Stimulated activated CD8-positive, alpha-beta memory T cell treated with anti-CD3 and anti-CD28 coated beads, Interleukin-2, amount 100 ng/mL, for 48 hours (primary cell): ENCODE data around the gene FOXE3.

ENCODE experiments used
- DNase-seq, 2 donors: peaks; one replicate each; pipeline ENCODE4 v3.0.0-alpha.2; 2020; ENCODE audit warnings: low read depth in 2 of 2

FOXE3 gene

DNA sequence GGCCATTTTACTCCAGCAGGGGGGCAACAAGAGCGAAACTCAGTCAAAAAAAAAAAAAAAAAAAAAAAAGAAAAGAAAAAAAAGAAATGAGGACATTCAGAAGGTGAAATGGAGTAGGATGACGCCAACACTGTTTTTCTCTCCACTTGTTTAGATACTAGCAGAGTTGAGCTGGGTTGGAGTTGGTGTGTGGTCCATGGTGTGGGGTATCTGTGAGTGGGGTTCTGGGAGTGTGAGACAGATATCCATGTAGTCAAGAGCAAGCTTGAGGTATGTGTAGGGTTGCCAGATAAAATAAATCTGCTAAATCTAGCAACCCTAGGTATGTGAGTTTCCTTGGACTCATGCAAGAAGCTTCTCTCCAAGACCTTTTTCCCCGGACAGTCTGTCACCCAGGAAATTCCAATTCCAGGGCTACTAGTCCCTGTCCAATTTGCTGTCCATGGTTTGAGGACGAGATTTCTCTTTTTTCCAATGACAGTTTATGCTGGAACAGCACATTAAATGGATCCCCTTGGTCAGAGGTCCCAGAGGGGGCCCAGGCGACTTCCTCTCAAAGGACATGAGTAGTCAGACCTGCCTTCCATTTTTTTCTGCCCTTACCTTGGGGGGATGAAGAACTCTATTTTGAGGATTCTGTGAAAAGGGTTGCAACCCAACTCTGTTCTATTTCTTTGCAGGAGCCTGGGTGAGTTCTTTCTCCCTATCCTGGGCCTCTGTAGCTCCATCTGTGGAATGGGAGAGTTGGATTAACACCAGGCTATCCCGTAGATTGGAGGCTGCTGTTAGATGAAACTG is 19.6 kb downstream of the FOXE3 start:
- DNase-seq = no peak

DNA sequence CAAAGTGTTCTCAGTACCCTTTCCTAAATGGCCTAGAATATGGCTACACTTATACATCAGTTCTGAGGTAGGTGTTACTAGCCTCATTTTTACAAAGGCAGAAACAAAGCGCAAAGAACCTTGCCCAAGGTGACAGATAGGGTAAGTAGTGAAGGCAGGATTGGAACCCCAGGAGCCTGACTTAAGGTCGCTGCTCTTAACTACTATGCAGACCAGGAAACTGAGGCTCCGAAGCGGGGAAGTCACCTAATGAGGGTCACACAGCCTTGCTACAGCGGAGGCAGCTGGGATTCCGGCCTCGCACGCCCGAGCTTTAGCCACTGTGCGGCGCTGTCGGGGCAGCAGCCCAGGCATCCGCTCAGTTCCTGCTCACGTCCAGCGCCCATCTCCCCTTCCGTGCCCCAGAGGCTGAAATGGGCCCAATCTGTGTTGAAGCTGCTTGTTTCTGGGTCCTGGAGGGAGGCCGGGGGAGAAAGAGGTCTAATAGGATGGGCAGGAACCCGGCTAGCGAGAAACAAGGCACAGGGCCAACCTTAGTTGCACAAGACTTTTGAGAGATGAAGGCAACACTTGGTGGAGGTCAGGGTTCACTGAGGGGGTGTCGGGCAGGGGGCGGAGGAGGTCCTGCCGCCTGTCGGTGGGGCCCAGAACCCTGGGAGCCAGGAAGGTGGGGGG is 20.4 kb downstream of the FOXE3 start:
- peak; percentile 74 to 77 for DNase-seq

GRCh38 chr1:47436979-47437446 is 20.9 kb downstream of the FOXE3 start:
- no peak for DNase-seq

DNA sequence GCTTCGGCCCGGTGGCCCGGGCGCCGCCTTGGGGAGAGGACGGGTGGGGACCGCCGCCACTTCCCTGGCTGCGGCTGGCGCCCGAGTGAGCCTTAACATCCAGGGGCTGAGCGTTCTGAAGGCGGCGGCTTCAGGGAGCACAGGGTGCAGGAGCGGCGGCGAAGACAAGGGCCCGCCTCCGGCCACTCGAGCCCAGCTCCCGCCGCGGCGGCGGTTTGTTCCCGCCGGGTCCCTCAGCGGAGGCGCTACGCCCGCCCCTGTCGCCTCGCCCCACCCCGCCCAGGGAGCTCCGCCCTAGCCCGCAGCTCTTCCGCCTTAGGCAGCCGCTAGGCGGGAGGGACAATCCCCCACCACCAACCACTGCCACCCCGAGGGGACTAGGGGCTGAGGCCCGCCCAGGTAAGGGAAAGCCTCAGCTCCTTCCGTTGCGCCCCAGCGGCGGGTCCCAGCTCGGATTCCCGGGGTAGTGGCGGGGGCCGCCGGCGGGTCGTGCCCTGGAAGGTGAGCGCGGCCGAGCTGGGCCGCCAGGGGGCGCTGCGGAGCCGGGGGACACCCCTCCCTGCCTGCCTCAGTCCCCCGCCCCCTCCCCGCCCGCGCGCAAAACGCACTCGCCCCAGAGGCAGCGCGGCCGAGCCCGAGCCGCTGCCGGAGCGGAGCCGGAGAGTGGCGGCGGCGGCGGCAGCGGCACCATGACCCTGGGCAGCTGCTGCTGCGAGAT is 21.5 kb downstream of the FOXE3 start, which contains the start of gene FOXD2:
Gene FOXD2, plus strand, starts transcription at position 598 of the 718 bp plus-strand sequence. Its CDS starts 92 bp downstream, at position 690.
- DNase-seq = peak; percentile 89 to 90

DNA sequence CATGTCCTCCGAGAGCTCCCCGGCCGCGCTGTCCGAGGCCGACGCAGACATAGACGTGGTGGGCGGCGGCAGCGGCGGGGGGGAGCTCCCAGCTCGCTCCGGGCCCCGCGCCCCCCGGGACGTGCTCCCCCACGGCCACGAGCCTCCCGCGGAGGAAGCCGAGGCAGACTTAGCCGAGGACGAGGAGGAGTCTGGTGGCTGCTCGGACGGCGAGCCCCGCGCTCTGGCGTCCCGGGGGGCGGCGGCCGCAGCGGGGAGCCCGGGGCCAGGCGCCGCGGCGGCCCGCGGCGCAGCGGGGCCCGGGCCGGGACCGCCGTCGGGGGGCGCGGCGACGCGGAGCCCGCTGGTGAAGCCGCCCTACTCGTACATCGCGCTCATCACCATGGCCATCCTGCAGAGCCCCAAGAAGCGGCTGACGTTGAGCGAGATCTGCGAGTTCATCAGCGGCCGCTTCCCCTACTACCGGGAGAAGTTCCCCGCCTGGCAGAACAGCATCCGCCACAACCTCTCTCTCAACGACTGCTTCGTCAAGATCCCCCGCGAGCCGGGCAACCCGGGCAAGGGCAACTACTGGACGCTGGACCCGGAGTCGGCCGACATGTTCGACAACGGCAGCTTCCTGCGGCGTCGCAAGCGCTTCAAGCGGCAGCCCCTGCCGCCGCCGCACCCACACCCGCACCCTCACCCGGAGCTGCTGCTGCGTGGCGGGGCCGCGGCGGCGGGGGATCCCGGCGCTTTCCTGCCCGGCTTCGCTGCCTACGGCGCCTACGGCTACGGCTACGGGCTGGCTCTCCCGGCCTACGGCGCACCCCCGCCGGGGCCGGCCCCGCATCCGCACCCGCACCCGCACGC is 22.3 kb downstream of the FOXE3 start:
- no peak for DNase-seq

GRCh38 chr1:47439017-47439818 is 23.1 kb downstream of the FOXE3 start:
- DNase-seq = no peak

GRCh38 chr1:47439819-47440598 is 23.9 kb downstream of the FOXE3 start:
- DNase-seq = no peak

DNA sequence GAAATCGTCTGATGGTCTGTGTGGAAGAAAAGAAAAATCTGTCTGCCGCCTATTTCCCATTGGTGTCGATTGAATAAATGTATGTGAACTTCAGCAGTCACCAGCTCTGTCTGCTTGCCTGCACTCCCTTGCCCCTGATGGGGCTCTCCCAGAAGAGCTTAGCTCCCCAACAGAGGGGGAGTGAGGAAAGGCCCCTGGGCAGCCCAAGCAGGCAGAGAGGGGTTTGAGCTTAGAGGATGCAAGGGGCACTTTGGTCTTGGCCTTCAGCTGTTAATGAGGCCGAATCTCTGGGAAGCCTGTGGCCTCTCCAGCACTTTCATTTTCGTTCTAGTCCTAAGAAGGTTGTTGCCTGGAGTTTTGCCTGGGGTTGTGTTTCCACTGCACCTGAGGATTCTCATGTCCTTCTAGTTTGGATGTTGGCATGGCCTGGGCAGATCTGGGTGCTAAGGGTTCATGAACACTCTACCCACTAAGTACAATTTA is 24.6 kb downstream of the FOXE3 start:
- no peak for DNase-seq

GRCh38 chr1:47441450-47442106 is 25.5 kb downstream of the FOXE3 start:
- DNase-seq = no peak

DNA sequence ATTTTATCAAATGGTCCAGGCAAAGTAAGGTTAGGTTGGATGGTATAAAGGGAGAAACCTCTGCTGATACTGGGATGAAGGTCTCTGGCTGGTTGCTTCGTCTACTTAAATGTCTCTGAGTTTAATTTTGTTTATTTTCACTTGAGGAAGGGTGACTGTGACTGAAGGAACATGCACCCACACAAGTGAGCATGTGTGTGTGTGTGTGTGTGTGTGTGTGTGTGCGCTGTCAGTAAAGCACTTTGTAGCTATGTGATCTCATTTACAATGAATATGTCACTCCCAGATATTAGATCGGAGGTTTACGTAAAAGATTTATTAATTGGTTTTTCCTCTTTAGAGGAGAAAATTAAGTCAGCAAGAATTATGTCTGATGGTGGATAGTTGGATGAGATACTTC is 26.1 kb downstream of the FOXE3 start:
- no peak for DNase-seq

GRCh38 chr1:47442842-47443529 is 26.9 kb downstream of the FOXE3 start:
- no peak for DNase-seq

GRCh38 chr1:47443530-47444296 is 27.6 kb downstream of the FOXE3 start:
- DNase-seq = no peak

GRCh38 chr1:47444297-47444561 is 28.1 kb downstream of the FOXE3 start:
- no peak for DNase-seq

GRCh38 chr1:47444562-47445465 is 28.7 kb downstream of the FOXE3 start:
- peak in 1 of 2 donors; percentile 39 for DNase-seq

DNA sequence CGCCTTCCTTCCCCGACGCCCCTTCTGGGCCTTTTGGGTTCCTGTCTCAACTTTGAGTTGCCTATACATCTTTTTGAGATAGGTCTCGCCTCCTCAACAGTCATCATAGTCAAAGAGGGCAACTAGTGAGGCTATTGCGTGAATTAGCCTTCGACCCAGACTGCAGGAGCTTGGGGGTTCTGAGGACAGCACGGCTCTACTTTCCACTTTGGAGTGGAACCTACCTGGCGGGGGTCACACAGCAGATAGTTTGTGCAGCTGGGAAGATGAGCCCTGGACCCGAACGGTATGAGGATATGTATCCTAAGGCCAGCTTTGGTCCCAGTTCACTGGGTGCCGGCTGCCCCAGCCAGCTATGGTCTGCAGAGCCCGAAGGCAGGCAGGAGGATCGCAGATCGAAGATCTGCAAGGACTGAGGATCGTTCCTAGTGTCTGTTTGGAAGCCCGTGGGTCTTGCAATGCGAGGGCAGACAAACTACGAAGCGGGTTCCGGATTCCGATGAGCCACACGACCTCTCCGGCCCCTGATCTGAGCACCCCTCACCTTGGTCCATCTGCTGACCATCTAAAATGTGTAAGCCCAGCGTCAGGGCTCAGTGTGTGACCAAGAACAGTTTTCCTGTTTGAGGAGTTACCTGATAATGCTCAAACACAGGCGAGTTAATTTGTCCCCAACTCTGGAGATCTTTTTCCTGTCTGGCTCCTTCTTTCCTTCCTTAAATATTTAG is 29.9 kb downstream of the FOXE3 start:
- DNase-seq = no peak
